ENCODE data around the gene PCDH12. TPM values are rescaled to one million over a fixed set of nuclear protein-coding genes. Genes with fewer than 3 reads are reported as not detected.

PCDH12 gene
- polyA plus RNA-seq, 1 donor (not counting 4 experiments of a cell fraction or from before 2014, with no cell fraction given), result 0.01 TPM

- Histone ChIP-seq H3K79me2 (ENCODE audit: control insufficient read depth, insufficient read depth, low read length) (no peaks in the 10 kb centered on the region), H3K9me3 (ENCODE audit: control insufficient read depth, low read depth, low read length) (no peaks in the 10 kb centered on the region), H3K4me1 (ENCODE audit: control insufficient read depth, extremely low read depth, insufficient read depth, low read length) (peaks cover 3% of the 10 kb centered on the region), H3K36me3 (ENCODE audit: control insufficient read depth in 2 of 2, extremely low read depth in 1 of 2, insufficient read depth in 2 of 2, low read length in 2 of 2) (no peaks in the 10 kb centered on the region), H3K27ac (ENCODE audit: control insufficient read depth, insufficient read depth, low read length) (no peak overlapping the region), H4K20me1 (ENCODE audit: control insufficient read depth, extremely low read depth, insufficient read depth, low read length) (no peaks in the 10 kb centered on the region), H3K9ac (ENCODE audit: control insufficient read depth, extremely low read depth, insufficient read depth, low read length) (no peak overlapping the region), H3K4me3 (ENCODE audit: control insufficient read depth in 2 of 3, extremely low read depth in 1 of 3, insufficient read depth in 2 of 3, low read depth in 1 of 3, low read length in 3 of 3) (no peak overlapping the region), H3K27me3 (ENCODE audit: control insufficient read depth, extremely low read depth, insufficient read depth, low read length) (peaks cover 14% of the 10 kb centered on the region), H2AFZ (ENCODE audit: control insufficient read depth, low read length) (no peak overlapping the region), H3K9me1 (ENCODE audit: control insufficient read depth, extremely low read depth, insufficient read depth, low read length) (no peaks in the 10 kb centered on the region), H3K4me2 (ENCODE audit: control insufficient read depth, extremely low read depth, insufficient read depth, low read depth, low read length) (no peak overlapping the region)
- TF ChIP-seq CTCF (optimal IDR thresholded peaks at IDR 0.05 in 1 of 3, IDR thresholded peaks at IDR 0.05 in 1 of 3, conservative IDR thresholded peaks at IDR 0.05 in 1 of 3; ENCODE audit: extremely low read depth in 1 of 3, insufficient read depth in 2 of 3, low read length in 3 of 3) (peak in 1 of 3 experiments; percentile 18), EZH2 (IDR thresholded peaks at IDR 0.05; ENCODE audit: low read length) (no peak)
- FAIRE-seq (no peak), DNase-seq (ENCODE audit: low read depth, low spot score) (no peak)
- dilution Hi-C loops (cut with MboI; ENCODE audit: extremely low pct_ligation_motif_present, low sequenced_read_pairs), result no loop called here
These were observed 42.1 kb downstream of the PCDH12 start for GRCh38 chr5:141915881-141916336.

GRCh38 chr5:141914797-141915196 is 43.2 kb downstream of the PCDH12 start:
- Histone ChIP-seq H3K27me3 (ENCODE audit: control insufficient read depth, extremely low read depth, insufficient read depth, low read length) (peaks cover 14% of the 10 kb centered on the region), H3K79me2 (ENCODE audit: control insufficient read depth, insufficient read depth, low read length) (no peaks in the 10 kb centered on the region), H3K9me1 (ENCODE audit: control insufficient read depth, extremely low read depth, insufficient read depth, low read length) (no peaks in the 10 kb centered on the region), H3K9ac (ENCODE audit: control insufficient read depth, extremely low read depth, insufficient read depth, low read length) (no peak overlapping the region), H3K27ac (ENCODE audit: control insufficient read depth, insufficient read depth, low read length) (no peak overlapping the region), H4K20me1 (ENCODE audit: control insufficient read depth, extremely low read depth, insufficient read depth, low read length) (no peaks in the 10 kb centered on the region), H3K4me3 (ENCODE audit: control insufficient read depth in 2 of 3, extremely low read depth in 1 of 3, insufficient read depth in 2 of 3, low read depth in 1 of 3, low read length in 3 of 3) (no peak overlapping the region), H3K4me2 (ENCODE audit: control insufficient read depth, extremely low read depth, insufficient read depth, low read depth, low read length) (no peak overlapping the region), H3K9me3 (ENCODE audit: control insufficient read depth, low read depth, low read length) (no peaks in the 10 kb centered on the region), H2AFZ (ENCODE audit: control insufficient read depth, low read length) (no peak overlapping the region), H3K4me1 (ENCODE audit: control insufficient read depth, extremely low read depth, insufficient read depth, low read length) (peaks cover 8% of the 10 kb centered on the region), H3K36me3 (ENCODE audit: control insufficient read depth in 2 of 2, extremely low read depth in 1 of 2, insufficient read depth in 2 of 2, low read length in 2 of 2) (no peaks in the 10 kb centered on the region)
- FAIRE-seq (no peak), DNase-seq (ENCODE audit: low read depth, low spot score) (no peak)
- dilution Hi-C loops (cut with MboI; ENCODE audit: extremely low pct_ligation_motif_present, low sequenced_read_pairs), result no loop called here
- TF ChIP-seq EZH2 (IDR thresholded peaks at IDR 0.05; ENCODE audit: low read length), result no peak

GRCh38 chr5:141914199-141914743 is 43.7 kb downstream of the PCDH12 start:
- Histone ChIP-seq H3K4me2 (ENCODE audit: control insufficient read depth, extremely low read depth, insufficient read depth, low read depth, low read length) (peak overlapping the region; percentile 55), H3K79me2 (ENCODE audit: control insufficient read depth, insufficient read depth, low read length) (no peaks in the 10 kb centered on the region), H3K4me1 (ENCODE audit: control insufficient read depth, extremely low read depth, insufficient read depth, low read length) (peaks cover 8% of the 10 kb centered on the region), H3K36me3 (ENCODE audit: control insufficient read depth in 2 of 2, extremely low read depth in 1 of 2, insufficient read depth in 2 of 2, low read length in 2 of 2) (no peaks in the 10 kb centered on the region), H3K27ac (ENCODE audit: control insufficient read depth, insufficient read depth, low read length) (no peak overlapping the region), H3K9me1 (ENCODE audit: control insufficient read depth, extremely low read depth, insufficient read depth, low read length) (no peaks in the 10 kb centered on the region), H3K9ac (ENCODE audit: control insufficient read depth, extremely low read depth, insufficient read depth, low read length) (no peak overlapping the region), H3K27me3 (ENCODE audit: control insufficient read depth, extremely low read depth, insufficient read depth, low read length) (peaks cover 14% of the 10 kb centered on the region), H3K9me3 (ENCODE audit: control insufficient read depth, low read depth, low read length) (no peaks in the 10 kb centered on the region), H4K20me1 (ENCODE audit: control insufficient read depth, extremely low read depth, insufficient read depth, low read length) (no peaks in the 10 kb centered on the region), H2AFZ (ENCODE audit: control insufficient read depth, low read length) (no peak overlapping the region), H3K4me3 (ENCODE audit: control insufficient read depth in 2 of 3, extremely low read depth in 1 of 3, insufficient read depth in 2 of 3, low read depth in 1 of 3, low read length in 3 of 3) (peak overlapping the region in 1 of 3 experiments; percentile 9)
- dilution Hi-C loops (cut with MboI; ENCODE audit: extremely low pct_ligation_motif_present, low sequenced_read_pairs), result no loop called here
- FAIRE-seq, result no peak
- peak; percentile 31 for TF ChIP-seq EZH2 (IDR thresholded peaks at IDR 0.05; ENCODE audit: low read length)
- TF ChIP-seq CTCF (optimal IDR thresholded peaks at IDR 0.05 in 1 of 3, IDR thresholded peaks at IDR 0.05 in 1 of 3, conservative IDR thresholded peaks at IDR 0.05 in 1 of 3; ENCODE audit: extremely low read depth in 1 of 3, insufficient read depth in 2 of 3, low read length in 3 of 3), result peak in 1 of 3 experiments; percentile 50
- no peak for DNase-seq (ENCODE audit: low read depth, low spot score)

All from keratinocyte (primary cell).